Fibroblast of gingiva (primary cell): ENCODE results near the gene NIT2.

Experiments
- DNase-seq: peaks from one replicate; pipeline ENCODE4 v3.0.0-alpha.2; 2011; ENCODE audit warnings: low read depth

The NIT2 gene

DNA sequence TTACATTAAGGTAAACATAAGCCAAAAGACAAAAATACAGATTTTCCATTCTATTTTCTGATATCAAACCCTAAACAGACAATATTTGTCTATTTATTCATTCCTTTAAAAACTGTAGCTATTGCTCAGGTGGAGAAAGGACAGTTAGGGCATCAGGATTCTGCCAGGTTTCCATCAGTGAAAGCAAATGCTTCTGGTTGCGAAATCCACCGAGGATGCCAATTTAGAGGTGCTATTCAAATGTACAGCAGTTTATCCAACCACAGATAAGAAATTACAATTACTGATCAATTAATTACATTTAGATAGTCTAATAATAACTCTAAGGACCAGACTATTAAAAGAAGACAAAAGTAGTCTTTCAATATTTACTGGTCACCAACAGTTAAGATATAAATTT, 62.4 kb downstream of the NIT2 start:
- no peak for DNase-seq

DNA sequence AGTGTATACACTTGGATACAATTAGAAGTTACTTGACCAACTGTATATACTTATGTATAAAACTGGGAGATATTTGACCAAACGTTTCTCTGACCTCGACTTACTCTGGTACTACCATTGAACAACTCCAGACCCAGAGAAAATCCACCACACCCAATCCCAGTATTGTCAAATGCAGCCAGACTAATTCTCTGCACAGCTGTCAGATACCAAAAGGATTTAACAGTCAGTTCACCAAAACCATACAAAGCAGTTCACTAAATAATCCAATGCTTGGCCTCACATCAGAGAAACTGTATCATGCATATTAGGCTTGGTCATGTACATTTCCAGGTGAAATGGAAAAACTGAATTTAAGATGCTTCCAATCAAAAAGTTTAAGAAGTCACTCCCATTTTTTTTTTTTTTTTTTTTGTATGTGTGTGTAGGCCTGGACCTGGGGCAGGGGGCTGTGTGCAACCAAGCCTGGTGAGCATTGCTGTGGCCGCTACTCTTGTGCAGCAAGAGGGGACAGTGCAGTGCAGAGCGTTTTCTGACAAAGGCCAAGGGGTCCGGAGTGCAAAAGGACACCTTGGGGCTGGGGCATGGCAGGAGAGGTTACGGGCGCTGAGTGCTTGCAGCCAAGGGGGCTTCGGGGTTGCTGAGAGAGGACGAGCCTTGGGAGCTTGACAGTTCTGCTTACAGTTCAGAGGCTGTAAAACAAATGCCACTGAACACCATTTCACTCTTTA, 64.9 kb downstream of the NIT2 start:
- no peak for DNase-seq

- no peak for DNase-seq
Measured at GRCh38 chr3:100400419-100400779, 65.8 kb downstream of the NIT2 start.

- peak; percentile 96 for DNase-seq
Measured at GRCh38 chr3:100400780-100401673, 66.5 kb downstream of the NIT2 start, which contains the start of the genes LNP1 and TOMM70. Gene LNP1 (plus strand): TSS chr3:100401539. CDS start chr3:100429730, 28,191 bp downstream. Gene TOMM70 (minus strand): TSS chr3:100401089. CDS start chr3:100400949, 140 bp downstream.

DNA sequence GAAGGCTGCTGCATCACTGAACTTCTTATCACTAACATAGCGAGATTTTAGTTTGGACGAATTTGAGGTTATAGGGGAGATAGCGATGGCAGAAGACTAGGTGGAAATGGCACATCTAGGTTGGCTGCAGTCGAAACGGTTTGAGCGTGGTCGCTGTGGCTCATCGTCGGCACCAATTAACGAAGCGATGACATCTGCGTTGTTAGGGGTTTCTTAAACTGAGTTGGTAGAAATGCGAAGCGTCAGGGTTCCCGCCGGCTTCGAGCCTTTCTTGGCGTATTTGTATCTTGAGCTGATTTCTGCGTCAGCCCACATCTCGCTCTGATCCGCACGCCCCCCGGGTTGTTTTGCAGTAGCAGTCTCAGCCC, 67.1 kb downstream of the NIT2 start:
- DNase-seq, result peak; percentile 32

DNA sequence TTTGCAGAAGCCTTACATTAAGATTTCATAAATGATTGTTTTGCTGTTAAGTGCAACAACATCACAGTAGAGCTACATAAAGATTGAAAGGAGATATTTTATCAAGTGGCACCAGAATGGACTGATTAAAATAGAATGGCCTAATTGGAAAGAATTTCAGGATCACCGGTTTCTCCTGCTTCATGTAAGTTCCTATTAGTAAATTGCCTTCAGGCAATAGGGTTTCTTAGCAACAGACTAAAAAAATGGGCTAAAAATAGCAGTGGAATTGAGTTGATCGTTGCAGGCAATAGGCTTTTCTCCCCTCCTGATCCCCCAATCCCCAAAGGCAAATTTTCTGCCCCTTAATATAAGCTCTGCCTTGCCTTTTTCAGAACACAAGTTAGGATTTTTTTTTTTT, 67.7 kb downstream of the NIT2 start:
- DNase-seq, result peak; percentile 76

- no peak for DNase-seq
Measured at GRCh38 chr3:100402891-100403290, 68.3 kb downstream of the NIT2 start.

GRCh38 chr3:100403362-100404249, 69.0 kb downstream of the NIT2 start:
- no peak for DNase-seq

GRCh38 chr3:100404250-100404548, 69.6 kb downstream of the NIT2 start:
- no peak for DNase-seq

GRCh38 chr3:100407164-100407563, 72.6 kb downstream of the NIT2 start:
- no peak for DNase-seq

GRCh38 chr3:100407977-100408532, 73.5 kb downstream of the NIT2 start:
- DNase-seq, result no peak
